Mesendoderm (in vitro differentiated cells): ENCODE results near the gene PARD6B.
"Not testable (repeated sequence)": the region's sequence is repeated elsewhere in the genome, so short reads cannot be mapped to it uniquely, and the experiment has no call there.

Experiments used
- DNase-seq: peaks from one replicate; pipeline ENCODE4 v3.0.0; 2013
- H2AK5ac ChIP-seq: 2 replicates; pipeline ENCODE4 v1.6.1; 2013; ENCODE audit warnings: low read length, inconsistent platforms
- H2BK120ac ChIP-seq: 2 replicates; pipeline ENCODE4 v1.6.1; 2013; ENCODE audit warnings: low read depth, mild to moderate bottlenecking, low read length, moderate library complexity, mixed read lengths
- H2BK15ac ChIP-seq: replicated peaks from 2 replicates; pipeline ENCODE4 v1.6.1; 2013; ENCODE audit warnings: low read depth, mild to moderate bottlenecking, moderate library complexity
- H2BK5ac ChIP-seq: 2 replicates; pipeline ENCODE4 v1.6.1; 2013; ENCODE audit warnings: low read length, inconsistent platforms
- H3K18ac ChIP-seq: 2 replicates; pipeline ENCODE4 v1.6.1; 2013; ENCODE audit warnings: mild to moderate bottlenecking, low read length, mixed read lengths
- H3K23ac ChIP-seq: one replicate; pipeline ENCODE4 v1.6.1; 2013; ENCODE audit warnings: low read length
- H3K27ac ChIP-seq: 2 replicates; pipeline ENCODE4 v1.5.1; 2013; ENCODE audit warnings: low read depth, mild to moderate bottlenecking, inconsistent platforms, low read length, moderate library complexity
- H3K27me3 ChIP-seq: 2 replicates; pipeline ENCODE4 v1.6.1; 2013; ENCODE audit warnings: low read length, control low read depth, mild to moderate bottlenecking, inconsistent platforms; ENCODE audit not compliant: insufficient read depth, poor library complexity
- H3K36me3 ChIP-seq: 2 replicates; pipeline ENCODE4 v1.6.1; 2013; ENCODE audit warnings: low read length, inconsistent platforms; ENCODE audit not compliant: control insufficient read depth, insufficient read depth
- H3K4ac ChIP-seq: one replicate; pipeline ENCODE4 v1.6.1; 2013; ENCODE audit warnings: low read depth, mild to moderate bottlenecking, low read length, moderate library complexity
- H3K4me1 ChIP-seq: 2 replicates; pipeline ENCODE4 v1.6.1; 2013; ENCODE audit warnings: low read depth, low read length, inconsistent platforms; ENCODE audit not compliant: control insufficient read depth
- H3K4me2 ChIP-seq: 2 replicates; pipeline ENCODE4 v1.6.1; 2013; ENCODE audit warnings: low read length
- H3K4me3 ChIP-seq: 2 replicates; pipeline ENCODE4 v1.5.1; 2013; ENCODE audit warnings: mild to moderate bottlenecking, low read length
- H3K56ac ChIP-seq: one replicate; pipeline ENCODE4 v1.6.1; 2013; ENCODE audit warnings: low read length
- H3K79me1 ChIP-seq: 2 replicates; pipeline ENCODE4 v1.6.1; 2013; ENCODE audit warnings: low read length, inconsistent platforms
- H3K79me2 ChIP-seq: 2 replicates; pipeline ENCODE4 v1.6.1; 2013; ENCODE audit warnings: mild to moderate bottlenecking, low read length; ENCODE audit not compliant: control insufficient read depth, insufficient read depth
- H3K9ac ChIP-seq: 2 replicates; pipeline ENCODE4 v1.6.1; 2013; ENCODE audit warnings: low read length, inconsistent platforms
- H4K5ac ChIP-seq: one replicate; pipeline ENCODE4 v1.6.1; 2013; ENCODE audit warnings: low read length
- H4K8ac ChIP-seq: one replicate; pipeline ENCODE4 v1.6.1; 2013; ENCODE audit warnings: low read depth, mild to moderate bottlenecking, control low read depth, low read length, moderate library complexity
- WGBS: extraction: QIAGEN DNeasy Blood & Tissue Kit; methylation state at CpG from one replicate; pipeline ENCODE4 v1.1.7; 2013; ENCODE audit warnings: low lambda C conversion rate, missing lambda C conversion rate; ENCODE audit not compliant: insufficient coverage; ENCODE audit errors: extremely low coverage; 5-methylcytosine and 5-hydroxymethylcytosine counted together

PARD6B gene

GRCh38 chr20:50701041-50701963, 30.1 kb upstream of the PARD6B start:
- H3K27me3 ChIP-seq, result no peaks in the 10 kb centered on the region
- H4K8ac ChIP-seq, result no peak overlapping the region
- WGBS, result no CpG with 5 or more reads among the region's 11 CpGs
- H3K4me2 ChIP-seq, result no peak overlapping the region
- H2BK15ac ChIP-seq, result no peak overlapping the region
- no peak overlapping the region for H3K23ac ChIP-seq
- H3K4me3 ChIP-seq, result no peak overlapping the region
- H4K5ac ChIP-seq, result no peak overlapping the region
- no peaks in the 10 kb centered on the region for H3K79me1 ChIP-seq
- H3K56ac ChIP-seq, result peak overlapping the region; percentile 7
- H3K9ac ChIP-seq, result no peak overlapping the region
- no peak overlapping the region for H3K18ac ChIP-seq
- no peak overlapping the region for H3K27ac ChIP-seq
- no peaks in the 10 kb centered on the region for H3K36me3 ChIP-seq
- H2BK120ac ChIP-seq, result no peak overlapping the region
- H2BK5ac ChIP-seq, result no peak overlapping the region
- DNase-seq, result no peak
- H3K4me1 ChIP-seq, result no peaks in the 10 kb centered on the region
- H3K79me2 ChIP-seq, result no peaks in the 10 kb centered on the region
- H2AK5ac ChIP-seq, result no peak overlapping the region
- no peak overlapping the region for H3K4ac ChIP-seq

- H3K4me3 ChIP-seq, H3K18ac ChIP-seq, H4K5ac ChIP-seq, H3K4me1 ChIP-seq, H3K23ac ChIP-seq, H2AK5ac ChIP-seq, DNase-seq, H3K27me3 ChIP-seq, H3K56ac ChIP-seq, H2BK15ac ChIP-seq, H2BK5ac ChIP-seq, H3K27ac ChIP-seq, H3K9ac ChIP-seq, H4K8ac ChIP-seq, H3K79me2 ChIP-seq, H3K36me3 ChIP-seq, H3K79me1 ChIP-seq, H3K4me2 ChIP-seq, H2BK120ac ChIP-seq, H3K4ac ChIP-seq: not testable (repeated sequence)
- WGBS, result no CpG with 5 or more reads among the region's 9 CpGs
Measured at GRCh38 chr20:50703651-50704438, 27.5 kb upstream of the PARD6B start.

GRCh38 chr20:50704514-50704913, 26.9 kb upstream of the PARD6B start:
- H3K4ac ChIP-seq, result no peak overlapping the region
- H2BK15ac ChIP-seq, result no peak overlapping the region
- H3K4me2 ChIP-seq, result no peak overlapping the region
- H3K23ac ChIP-seq, result no peak overlapping the region
- H3K79me2 ChIP-seq, result no peaks in the 10 kb centered on the region
- no peak overlapping the region for H3K27ac ChIP-seq
- no peak overlapping the region for H3K9ac ChIP-seq
- H3K4me1 ChIP-seq, result no peaks in the 10 kb centered on the region
- no peaks in the 10 kb centered on the region for H3K79me1 ChIP-seq
- H3K4me3 ChIP-seq, result no peak overlapping the region
- no peak overlapping the region for H3K56ac ChIP-seq
- no peaks in the 10 kb centered on the region for H3K27me3 ChIP-seq
- no peak for DNase-seq
- H2BK120ac ChIP-seq, result no peak overlapping the region
- no peak overlapping the region for H2BK5ac ChIP-seq
- no peaks in the 10 kb centered on the region for H3K36me3 ChIP-seq
- no peak overlapping the region for H2AK5ac ChIP-seq
- no peak overlapping the region for H4K5ac ChIP-seq
- WGBS, result no CpG with 5 or more reads among the region's 4 CpGs
- no peak overlapping the region for H4K8ac ChIP-seq
- no peak overlapping the region for H3K18ac ChIP-seq

GRCh38 chr20:50704971-50705370, 26.4 kb upstream of the PARD6B start:
- no peak overlapping the region for H2AK5ac ChIP-seq
- no peak overlapping the region for H3K23ac ChIP-seq
- no peak overlapping the region for H3K18ac ChIP-seq
- H3K4me2 ChIP-seq, result no peak overlapping the region
- H4K5ac ChIP-seq, result no peak overlapping the region
- no peaks in the 10 kb centered on the region for H3K4me1 ChIP-seq
- no CpG with 5 or more reads among the region's 1 CpG for WGBS
- no peak overlapping the region for H2BK15ac ChIP-seq
- no peak overlapping the region for H4K8ac ChIP-seq
- DNase-seq, result no peak
- no peak overlapping the region for H3K9ac ChIP-seq
- H3K27ac ChIP-seq, result no peak overlapping the region
- H3K79me2 ChIP-seq, result no peaks in the 10 kb centered on the region
- H3K4me3 ChIP-seq, result no peak overlapping the region
- no peak overlapping the region for H2BK120ac ChIP-seq
- H3K79me1 ChIP-seq, result no peaks in the 10 kb centered on the region
- H2BK5ac ChIP-seq, result no peak overlapping the region
- H3K36me3 ChIP-seq, result no peaks in the 10 kb centered on the region
- no peak overlapping the region for H3K4ac ChIP-seq
- no peak overlapping the region for H3K56ac ChIP-seq
- H3K27me3 ChIP-seq, result no peaks in the 10 kb centered on the region

- Histone ChIP-seq H2BK5ac (no peak overlapping the region), H4K8ac (no peak overlapping the region), H3K4me2 (no peak overlapping the region), H3K79me2 (no peaks in the 10 kb centered on the region), H3K9ac (no peak overlapping the region), H3K79me1 (no peaks in the 10 kb centered on the region), H2AK5ac (no peak overlapping the region), H3K23ac (no peak overlapping the region), H3K4me1 (peaks cover 1% of the 10 kb centered on the region), H3K4me3 (no peak overlapping the region), H3K36me3 (no peaks in the 10 kb centered on the region), H3K27ac (no peak overlapping the region), H3K56ac (no peak overlapping the region), H4K5ac (no peak overlapping the region), H2BK120ac (no peak overlapping the region), H2BK15ac (no peak overlapping the region), H3K27me3 (no peaks in the 10 kb centered on the region), H3K4ac (no peak overlapping the region), H3K18ac (no peak overlapping the region)
- DNase-seq, result no peak
- 100% methylated on average over 1 of the region's 8 CpGs for WGBS
Measured at GRCh38 chr20:50708845-50709635, 22.3 kb upstream of the PARD6B start.
